ENCODE data around the gene IMMP2L.

Gene IMMP2L

DNA sequence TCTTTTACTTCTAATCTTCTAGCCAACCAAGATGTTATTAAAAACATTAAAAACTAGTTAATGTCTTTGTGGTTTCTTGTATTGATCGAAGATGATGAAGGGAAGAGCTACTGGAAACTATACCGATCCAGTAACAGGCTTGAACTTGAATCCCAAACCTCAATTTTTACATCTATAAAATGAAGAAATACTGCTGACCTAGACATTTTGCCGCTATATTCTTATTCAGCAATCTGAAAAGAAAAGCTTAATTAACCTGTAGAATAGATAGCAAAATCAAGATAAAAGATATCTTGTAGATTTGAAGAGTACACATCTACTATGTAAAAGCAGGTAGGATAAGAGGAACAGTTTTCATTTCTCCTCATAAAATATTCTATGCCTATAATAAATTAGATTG lies 797.4 kb downstream of the IMMP2L start:
- ATAC-seq (no peak), DNase-seq (no peak)
- Mint-ChIP-seq H3K4me3 (no peak overlapping the region), H3K27me3 (no peaks in the 10 kb centered on the region), H3K27ac (no peak overlapping the region), H3K4me1 (no peaks in the 10 kb centered on the region), H3K9me3 (no peaks in the 10 kb centered on the region)

GRCh38 chr7:110762546-110763225 lies 799.6 kb downstream of the IMMP2L start:
- no peak for ATAC-seq
- Mint-ChIP-seq H3K27ac (no peak overlapping the region), H3K4me3 (no peak overlapping the region), H3K4me1 (no peaks in the 10 kb centered on the region), H3K9me3 (no peaks in the 10 kb centered on the region), H3K27me3 (no peaks in the 10 kb centered on the region)
- no peak for DNase-seq

DNA sequence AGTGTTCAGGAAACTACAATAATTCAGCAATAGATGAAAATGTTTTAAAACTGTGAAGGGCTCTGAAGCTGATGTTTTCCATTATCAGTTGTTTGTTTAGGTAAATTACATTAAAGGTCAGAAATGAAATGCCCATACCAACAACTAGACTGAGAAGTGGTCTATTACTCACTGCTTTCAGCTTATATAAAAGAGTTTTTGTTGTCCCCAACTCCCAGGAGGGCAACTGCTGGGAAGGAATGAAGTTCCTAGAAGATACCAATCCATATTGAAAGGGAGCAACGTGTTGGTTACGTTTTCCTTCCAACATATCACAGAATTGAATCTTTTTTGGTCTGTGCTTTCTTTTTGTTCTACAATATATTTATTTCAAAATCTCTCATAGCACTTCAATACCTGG lies 802.0 kb downstream of the IMMP2L start:
- DNase-seq (no peak), ATAC-seq (no peak)
- Mint-ChIP-seq H3K9me3 (no peaks in the 10 kb centered on the region), H3K4me3 (no peak overlapping the region), H3K4me1 (no peaks in the 10 kb centered on the region), H3K27ac (no peak overlapping the region), H3K27me3 (no peaks in the 10 kb centered on the region)

GRCh38 chr7:110759069-110759468 lies 803.2 kb downstream of the IMMP2L start:
- Mint-ChIP-seq H3K4me3 (no peak overlapping the region), H3K9me3 (no peaks in the 10 kb centered on the region)
- ATAC-seq = no peak

GRCh38 chr7:110754649-110755048 lies 807.6 kb downstream of the IMMP2L start:
- Mint-ChIP-seq H3K4me3 (no peak overlapping the region), H3K27me3 (no peaks in the 10 kb centered on the region), H3K9me3 (no peaks in the 10 kb centered on the region), H3K4me1 (no peaks in the 10 kb centered on the region), H3K27ac (no peak overlapping the region)
- no peak for ATAC-seq
- DNase-seq = no peak

More at GRCh38 chr7:110759069-110759468, 803.2 kb downstream of the IMMP2L start:
- Mint-ChIP-seq H3K4me1 (no peaks in the 10 kb centered on the region), H3K27me3 (no peaks in the 10 kb centered on the region), H3K27ac (no peak overlapping the region)
- no peak for DNase-seq

GRCh38 chr7:110750931-110751605 lies 811.2 kb downstream of the IMMP2L start:
- DNase-seq (no peak), ATAC-seq (no peak)
- no peak overlapping the region for H3K4me3 Mint-ChIP-seq
- H3K9me3 Mint-ChIP-seq = peaks cover 18 to 26% of the 10 kb centered on the region in 2 donors
- H3K4me1 Mint-ChIP-seq = no peaks in the 10 kb centered on the region
- H3K27ac Mint-ChIP-seq = no peak overlapping the region
- H3K27me3 Mint-ChIP-seq = no peaks in the 10 kb centered on the region

- Mint-ChIP-seq H3K4me1 (no peaks in the 10 kb centered on the region), H3K9me3 (peaks cover 8 to 9% of the 10 kb centered on the region in 2 donors), H3K4me3 (no peak overlapping the region), H3K27me3 (no peaks in the 10 kb centered on the region), H3K27ac (no peak overlapping the region)
- no peak for ATAC-seq
- DNase-seq = no peak
Measured at GRCh38 chr7:110733221-110733620, 829.1 kb downstream of the IMMP2L start.

GRCh38 chr7:110724811-110725210 lies 837.5 kb downstream of the IMMP2L start:
- no peaks in the 10 kb centered on the region for H3K9me3 Mint-ChIP-seq
- H3K4me1 Mint-ChIP-seq = no peaks in the 10 kb centered on the region
- ATAC-seq (no peak), DNase-seq (no peak)
- H3K27ac Mint-ChIP-seq = no peak overlapping the region
- no peak overlapping the region for H3K4me3 Mint-ChIP-seq
- H3K27me3 Mint-ChIP-seq = no peaks in the 10 kb centered on the region

DNA sequence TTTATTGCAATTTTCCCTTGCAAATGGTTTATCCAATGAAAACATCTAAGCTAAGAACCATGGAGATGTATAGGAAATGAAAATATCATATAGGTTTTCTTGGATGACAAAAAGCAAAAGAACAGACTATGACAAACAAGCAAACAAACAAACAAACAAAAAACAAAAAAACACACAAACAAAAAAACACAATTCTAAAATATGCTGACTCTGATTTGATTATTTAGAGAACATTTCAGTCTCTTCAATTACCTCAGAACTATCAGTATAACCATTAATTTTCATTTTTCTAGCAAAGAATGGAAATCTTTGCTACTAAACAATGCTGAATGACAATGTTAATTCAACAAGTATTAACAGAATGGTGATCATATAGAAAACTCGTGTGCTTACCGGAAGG lies 840.9 kb downstream of the IMMP2L start:
- Mint-ChIP-seq H3K4me1 (no peaks in the 10 kb centered on the region), H3K27me3 (no peaks in the 10 kb centered on the region), H3K27ac (no peak overlapping the region), H3K9me3 (no peaks in the 10 kb centered on the region), H3K4me3 (no peak overlapping the region)
- ATAC-seq = no peak
- no peak for DNase-seq

GRCh38 chr7:110720626-110721025 lies 841.7 kb downstream of the IMMP2L start:
- DNase-seq (no peak), ATAC-seq (no peak)
- H3K4me1 Mint-ChIP-seq = no peaks in the 10 kb centered on the region

DNA sequence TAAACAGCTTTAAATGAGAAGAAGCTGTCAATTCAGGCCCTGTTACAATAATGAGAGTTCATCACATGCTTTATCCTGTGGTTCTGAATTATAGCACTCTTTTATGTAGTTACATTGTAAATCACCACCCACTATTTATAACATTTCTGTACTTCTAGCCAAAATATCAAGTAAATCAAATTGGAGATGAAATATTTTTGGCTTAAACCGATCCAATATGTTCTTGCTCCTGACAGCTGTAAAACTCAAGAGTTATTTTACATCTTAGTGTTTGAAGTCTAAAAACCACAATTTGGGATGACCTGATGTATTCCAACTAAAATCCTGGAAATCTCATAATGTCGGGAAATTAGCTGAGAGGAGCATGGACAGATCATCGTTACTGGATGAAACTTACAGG lies 842.6 kb downstream of the IMMP2L start:
- no peak for DNase-seq
- Mint-ChIP-seq H3K4me3 (no peak overlapping the region), H3K27me3 (no peaks in the 10 kb centered on the region), H3K4me1 (no peaks in the 10 kb centered on the region), H3K9me3 (peaks cover 0 to 8% of the 10 kb centered on the region in 2 donors), H3K27ac (no peak overlapping the region)
- ATAC-seq = no peak

More at GRCh38 chr7:110720626-110721025, 841.7 kb downstream of the IMMP2L start:
- H3K27ac Mint-ChIP-seq = no peak overlapping the region
- H3K4me3 Mint-ChIP-seq = no peak overlapping the region
- H3K27me3 Mint-ChIP-seq = no peaks in the 10 kb centered on the region
- no peaks in the 10 kb centered on the region for H3K9me3 Mint-ChIP-seq

DNA sequence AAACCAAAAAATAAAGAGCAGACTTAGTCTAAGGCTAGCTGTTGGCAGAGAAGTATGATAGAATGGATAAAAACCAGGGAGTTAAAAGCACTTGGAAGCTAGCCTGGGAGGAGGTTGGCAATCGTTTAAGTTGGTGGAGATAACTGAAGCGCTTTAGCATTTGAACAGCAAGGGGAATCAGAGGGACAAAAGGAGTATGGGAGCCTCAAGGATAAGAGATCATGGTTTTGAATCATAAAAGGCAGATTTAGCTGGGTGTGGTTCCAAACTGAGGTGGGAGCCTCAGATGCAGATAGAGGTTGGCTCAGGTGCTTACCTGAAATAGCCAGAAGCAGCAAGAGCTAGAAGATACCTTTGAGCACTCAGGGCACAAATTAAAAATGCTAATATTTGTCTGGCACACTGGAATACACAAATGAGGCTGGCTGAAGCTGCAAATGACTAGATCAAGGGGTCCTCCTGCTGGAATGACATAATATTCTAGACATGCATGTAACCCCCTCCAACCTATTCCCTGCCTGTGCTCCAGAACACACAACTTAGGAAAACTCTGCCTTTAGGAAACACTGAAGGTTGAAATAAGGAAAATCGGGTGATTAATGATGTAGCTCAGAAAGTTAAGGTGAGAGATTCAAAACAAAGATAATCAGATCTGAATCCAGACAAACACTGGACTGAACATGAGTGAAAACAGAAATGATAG lies 843.6 kb downstream of the IMMP2L start:
- DNase-seq (no peak), ATAC-seq (no peak)
- Mint-ChIP-seq H3K9me3 (peaks cover 0 to 8% of the 10 kb centered on the region in 2 donors), H3K4me3 (no peak overlapping the region), H3K4me1 (no peaks in the 10 kb centered on the region), H3K27ac (no peak overlapping the region), H3K27me3 (no peaks in the 10 kb centered on the region)

DNA sequence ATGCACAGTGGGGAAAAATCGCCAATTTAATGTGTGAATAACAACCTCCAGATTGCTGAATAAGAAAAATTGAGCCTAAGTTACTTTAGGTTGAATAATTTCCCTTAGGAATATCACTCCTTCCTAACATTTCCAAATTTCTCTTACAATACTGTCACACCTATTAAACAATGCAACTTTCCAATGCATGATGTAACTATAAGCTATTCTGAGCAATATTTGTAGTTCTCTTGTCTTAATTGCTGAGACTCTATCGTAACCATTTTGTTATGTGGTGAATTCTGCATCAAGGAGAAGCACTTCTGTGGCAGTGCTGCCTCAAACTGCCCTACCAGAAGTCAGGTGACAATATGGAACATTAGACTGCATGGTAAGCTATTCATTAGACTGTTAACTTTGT lies 858.1 kb downstream of the IMMP2L start:
- ATAC-seq (no peak), DNase-seq (no peak)
- no peak overlapping the region for H3K27ac Mint-ChIP-seq
- H3K9me3 Mint-ChIP-seq = no peaks in the 10 kb centered on the region
- H3K4me1 Mint-ChIP-seq = no peaks in the 10 kb centered on the region
- H3K4me3 Mint-ChIP-seq = no peak overlapping the region
- H3K27me3 Mint-ChIP-seq = no peaks in the 10 kb centered on the region

GRCh38 chr7:110698576-110698975 lies 863.7 kb downstream of the IMMP2L start:
- Mint-ChIP-seq H3K27me3 (no peaks in the 10 kb centered on the region), H3K9me3 (no peaks in the 10 kb centered on the region), H3K4me3 (no peak overlapping the region), H3K4me1 (no peaks in the 10 kb centered on the region), H3K27ac (no peak overlapping the region)
- no peak for DNase-seq
- no peak for ATAC-seq

- no peak overlapping the region for H3K4me3 Mint-ChIP-seq
- DNase-seq = no peak
- H3K9me3 Mint-ChIP-seq = no peaks in the 10 kb centered on the region
- H3K27ac Mint-ChIP-seq = no peak overlapping the region
- no peak for ATAC-seq
- no peaks in the 10 kb centered on the region for H3K4me1 Mint-ChIP-seq
- no peaks in the 10 kb centered on the region for H3K27me3 Mint-ChIP-seq
Measured at GRCh38 chr7:110693344-110693743, 868.9 kb downstream of the IMMP2L start.

DNA sequence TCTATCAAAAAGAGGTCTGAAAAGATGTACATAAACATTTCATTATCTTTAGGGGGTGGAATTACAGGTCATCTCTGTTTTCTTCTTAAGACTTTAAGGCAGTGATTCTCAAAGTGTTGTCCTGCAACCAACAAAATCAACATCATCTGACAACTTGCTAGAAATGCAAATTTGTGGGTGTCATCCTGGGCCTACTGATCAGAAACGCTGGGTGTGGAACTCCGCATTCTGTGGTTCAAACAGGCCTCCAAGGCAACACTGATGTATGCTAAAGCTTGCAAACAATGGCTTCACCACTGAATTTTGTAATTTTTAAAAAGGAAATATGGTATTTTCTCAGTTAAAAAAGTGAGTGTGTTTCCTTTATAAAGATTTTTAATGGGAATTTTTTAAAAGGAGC lies 873.4 kb downstream of the IMMP2L start:
- no peak for ATAC-seq
- H3K4me3 Mint-ChIP-seq = no peak overlapping the region
- DNase-seq = no peak

More for the DNA sequence above, 873.4 kb downstream of the IMMP2L start:
- H3K4me1 Mint-ChIP-seq = no peaks in the 10 kb centered on the region
- H3K9me3 Mint-ChIP-seq = no peaks in the 10 kb centered on the region
- H3K27me3 Mint-ChIP-seq = no peaks in the 10 kb centered on the region
- no peak overlapping the region for H3K27ac Mint-ChIP-seq
